ENCODE results near the gene SDK1. TPM values are rescaled to one million over a fixed set of nuclear protein-coding genes. Genes with fewer than 3 reads are reported as not detected.

The SDK1 gene
- total RNA-seq, 4 donors from 2014 or later, result 1.3 to 5.0 (median 2.0) TPM

DNA sequence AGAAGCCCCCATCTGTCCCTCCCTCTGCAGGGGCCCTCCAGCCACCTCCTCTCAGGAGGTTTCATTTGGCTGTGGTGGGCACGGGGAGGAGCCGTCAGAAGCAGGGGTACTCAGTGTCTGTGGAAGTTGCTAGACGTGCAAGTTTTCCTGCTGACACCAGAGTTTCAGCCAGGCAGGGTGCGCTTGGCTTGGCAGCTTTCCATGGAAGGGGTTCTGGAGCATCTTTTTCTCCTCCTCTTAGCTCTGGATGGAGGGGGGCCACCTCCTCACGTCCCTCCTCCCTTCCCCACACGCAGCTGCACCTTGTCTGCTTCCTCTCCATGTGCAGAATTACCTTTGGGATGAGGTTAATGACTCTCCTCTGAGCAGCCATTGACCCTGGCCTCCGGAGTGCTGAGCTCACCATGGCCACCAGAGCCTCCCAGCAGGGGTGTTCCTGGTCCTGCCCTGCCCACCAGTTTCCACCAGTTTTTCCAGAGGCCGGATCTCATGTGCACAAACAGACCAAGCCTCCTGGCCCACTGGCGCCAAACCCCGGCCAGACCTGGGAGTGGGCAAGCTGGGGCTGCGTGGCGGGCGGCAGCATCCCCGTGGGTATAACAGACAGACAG is 801.3 kb downstream of the SDK1 start:
- 43 to 62% methylated on average over 12 to 13 of the region's 14 CpGs for WGBS, 2 donors
- Histone ChIP-seq H3K4me1 (no peaks in the 10 kb centered on the region), H3K4me3 (replicated peaks in 1 of 3) (no peak overlapping the region), H3K9me3 (no peaks in the 10 kb centered on the region), H3K27me3 (no peaks in the 10 kb centered on the region), H3K27ac (no peak overlapping the region), H3K36me3 (no peaks in the 10 kb centered on the region)
- no peak for TF ChIP-seq POLR2A (IDR thresholded peaks at IDR 0.05)
- TF ChIP-seq, protein P1, sequence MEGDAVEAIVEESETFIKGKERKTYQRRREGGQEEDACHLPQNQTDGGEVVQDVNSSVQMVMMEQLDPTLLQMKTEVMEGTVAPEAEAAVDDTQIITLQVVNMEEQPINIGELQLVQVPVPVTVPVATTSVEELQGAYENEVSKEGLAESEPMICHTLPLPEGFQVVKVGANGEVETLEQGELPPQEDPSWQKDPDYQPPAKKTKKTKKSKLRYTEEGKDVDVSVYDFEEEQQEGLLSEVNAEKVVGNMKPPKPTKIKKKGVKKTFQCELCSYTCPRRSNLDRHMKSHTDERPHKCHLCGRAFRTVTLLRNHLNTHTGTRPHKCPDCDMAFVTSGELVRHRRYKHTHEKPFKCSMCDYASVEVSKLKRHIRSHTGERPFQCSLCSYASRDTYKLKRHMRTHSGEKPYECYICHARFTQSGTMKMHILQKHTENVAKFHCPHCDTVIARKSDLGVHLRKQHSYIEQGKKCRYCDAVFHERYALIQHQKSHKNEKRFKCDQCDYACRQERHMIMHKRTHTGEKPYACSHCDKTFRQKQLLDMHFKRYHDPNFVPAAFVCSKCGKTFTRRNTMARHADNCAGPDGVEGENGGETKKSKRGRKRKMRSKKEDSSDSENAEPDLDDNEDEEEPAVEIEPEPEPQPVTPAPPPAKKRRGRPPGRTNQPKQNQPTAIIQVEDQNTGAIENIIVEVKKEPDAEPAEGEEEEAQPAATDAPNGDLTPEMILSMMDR (IDR thresholded peaks at IDR 0.05), result no peak
- intact Hi-C loops (cut with DNase I), result no loop called here
- DNase-seq, result no peak

GRCh38 chr7:4103352-4104091 is 802.5 kb downstream of the SDK1 start:
- no peaks in the 10 kb centered on the region for H3K36me3 ChIP-seq
- H3K4me3 ChIP-seq (replicated peaks in 1 of 3), result no peak overlapping the region
- intact Hi-C loops (cut with DNase I), result no loop called here
- DNase-seq, result no peak
- no peak for TF ChIP-seq POLR2A (IDR thresholded peaks at IDR 0.05)
- TF ChIP-seq, protein P1 (IDR thresholded peaks at IDR 0.05), result no peak
- no peaks in the 10 kb centered on the region for H3K27me3 ChIP-seq
- H3K4me1 ChIP-seq, result no peaks in the 10 kb centered on the region
- no peaks in the 10 kb centered on the region for H3K9me3 ChIP-seq
- no peak overlapping the region for H3K27ac ChIP-seq
- 84 to 88% methylated on average over 13 to 17 of the region's 17 CpGs for WGBS, 2 donors

DNA sequence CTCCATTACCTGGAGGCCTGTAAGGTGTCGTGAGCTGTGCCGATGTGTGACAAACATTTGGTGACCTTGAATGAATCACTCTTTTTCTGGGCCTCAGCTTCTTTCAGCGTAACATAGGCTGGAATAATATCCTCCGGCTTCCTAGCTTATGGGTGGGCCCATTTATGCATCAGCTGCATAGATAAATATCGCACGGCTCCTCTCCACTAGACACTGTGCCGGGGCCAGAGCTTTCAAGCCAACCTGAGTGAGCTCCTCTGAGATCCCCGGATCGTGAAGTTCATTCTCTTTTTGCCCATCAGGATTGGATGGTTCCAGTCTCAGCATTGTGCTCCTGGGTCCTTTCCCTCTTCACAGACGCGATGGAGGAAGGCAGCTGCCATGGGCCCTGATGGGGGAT is 806.8 kb downstream of the SDK1 start:
- intact Hi-C loops (cut with DNase I), result no loop called here
- no peak for DNase-seq
- no peak overlapping the region for H3K4me3 ChIP-seq (replicated peaks in 1 of 3)
- no peaks in the 10 kb centered on the region for H3K4me1 ChIP-seq
- no peak overlapping the region for H3K27ac ChIP-seq
- no peaks in the 10 kb centered on the region for H3K36me3 ChIP-seq
- no peaks in the 10 kb centered on the region for H3K27me3 ChIP-seq
- H3K9me3 ChIP-seq, result no peaks in the 10 kb centered on the region
- 93 to 94% methylated on average over 11 of the region's 11 CpGs for WGBS, 2 donors
- TF ChIP-seq, protein P1 (IDR thresholded peaks at IDR 0.05), result no peak
- TF ChIP-seq POLR2A (IDR thresholded peaks at IDR 0.05), result no peak

GRCh38 chr7:4108951-4109350 is 807.9 kb downstream of the SDK1 start:
- TF ChIP-seq, protein P1 (IDR thresholded peaks at IDR 0.05), result no peak
- no peak for TF ChIP-seq POLR2A (IDR thresholded peaks at IDR 0.05)
- no peak overlapping the region for H3K4me3 ChIP-seq (replicated peaks in 1 of 3)
- H3K4me1 ChIP-seq, result no peaks in the 10 kb centered on the region
- H3K36me3 ChIP-seq, result no peaks in the 10 kb centered on the region
- 81 to 92% methylated on average over 9 of the region's 9 CpGs for WGBS, 2 donors
- no peak overlapping the region for H3K27ac ChIP-seq
- H3K27me3 ChIP-seq, result no peaks in the 10 kb centered on the region
- DNase-seq, result no peak
- intact Hi-C loops (cut with DNase I), result no loop called here
- H3K9me3 ChIP-seq, result no peaks in the 10 kb centered on the region

GRCh38 chr7:4109481-4110110 is 808.5 kb downstream of the SDK1 start:
- no peak for DNase-seq
- Histone ChIP-seq H3K9me3 (no peaks in the 10 kb centered on the region), H3K36me3 (no peaks in the 10 kb centered on the region), H3K4me3 (replicated peaks in 1 of 3) (no peak overlapping the region), H3K27ac (no peak overlapping the region), H3K4me1 (no peaks in the 10 kb centered on the region), H3K27me3 (no peaks in the 10 kb centered on the region)
- intact Hi-C loops (cut with DNase I), result no loop called here
- no peak for TF ChIP-seq POLR2A (IDR thresholded peaks at IDR 0.05)
- TF ChIP-seq, protein P1 (IDR thresholded peaks at IDR 0.05), result no peak
- 75 to 85% methylated on average over 16 of the region's 16 CpGs for WGBS, 2 donors
